Activated T-helper 9 cell treated with anti-CD3 and anti-CD28 coated beads, Interleukin-2, amount 50 U/mL, for 16 hours (primary cell): ENCODE data around the gene GRHL3.

Experiments used
- DNase-seq: peaks from one replicate; pipeline ENCODE4 v3.0.0-alpha.2; 2020; ENCODE audit warnings: low read depth

Gene GRHL3

GRCh38 chr1:24374891-24375786, 56.0 kb downstream of the GRHL3 start:
- DNase-seq, result no peak

GRCh38 chr1:24379733-24380315, 60.7 kb downstream of the GRHL3 start:
- DNase-seq, result no peak

- no peak for DNase-seq
These were observed 61.4 kb downstream of the GRHL3 start for GRCh38 chr1:24380508-24380907.

- DNase-seq, result no peak
These were observed 62.1 kb downstream of the GRHL3 start for GRCh38 chr1:24381256-24381655.

GRCh38 chr1:24382165-24382577, 63.0 kb downstream of the GRHL3 start:
- no peak for DNase-seq

- no peak for DNase-seq
These were observed 64.3 kb downstream of the GRHL3 start for GRCh38 chr1:24383381-24383940.

GRCh38 chr1:24384251-24385090, 65.3 kb downstream of the GRHL3 start:
- DNase-seq, result peak; percentile 55

- DNase-seq, result no peak
These were observed 66.2 kb downstream of the GRHL3 start for GRCh38 chr1:24385160-24385940.

GRCh38 chr1:24386241-24386640, 67.1 kb downstream of the GRHL3 start:
- DNase-seq, result no peak

- DNase-seq, result no peak
These were observed 67.8 kb downstream of the GRHL3 start for GRCh38 chr1:24386931-24387330.

- no peak for DNase-seq
These were observed 68.5 kb downstream of the GRHL3 start for GRCh38 chr1:24387636-24388175.

GRCh38 chr1:24388331-24388885, 69.3 kb downstream of the GRHL3 start:
- no peak for DNase-seq

- no peak for DNase-seq
These were observed 70.1 kb downstream of the GRHL3 start for GRCh38 chr1:24389231-24389678.

GRCh38 chr1:24390924-24391782, 72.0 kb downstream of the GRHL3 start:
- DNase-seq, result peak; percentile 55

GRCh38 chr1:24391882-24392603, 72.9 kb downstream of the GRHL3 start:
- peak; percentile 47 for DNase-seq

- no peak for DNase-seq
These were observed 73.4 kb downstream of the GRHL3 start for GRCh38 chr1:24392604-24392946.

- DNase-seq, result no peak
These were observed 74.0 kb downstream of the GRHL3 start for GRCh38 chr1:24392982-24393650.

GRCh38 chr1:24393892-24394291, 74.7 kb downstream of the GRHL3 start:
- no peak for DNase-seq

- no peak for DNase-seq
These were observed 80.9 kb downstream of the GRHL3 start for GRCh38 chr1:24400065-24400464.
